GM19467 (cell line): ENCODE data around the gene HSD11B2.
"Not testable (repeated sequence)": the region's sequence is repeated elsewhere in the genome, so short reads cannot be mapped to it uniquely, and the experiment has no call there.

ENCODE experiments used
- ATAC-seq: cut with Tn5 transposase; IDR thresholded peaks from one replicate; pipeline ENCODE4 v1.9.1; 2021; ENCODE audit warnings: mild to moderate bottlenecking, moderate library complexity; ENCODE audit not compliant: unreplicated experiment

Gene HSD11B2

DNA sequence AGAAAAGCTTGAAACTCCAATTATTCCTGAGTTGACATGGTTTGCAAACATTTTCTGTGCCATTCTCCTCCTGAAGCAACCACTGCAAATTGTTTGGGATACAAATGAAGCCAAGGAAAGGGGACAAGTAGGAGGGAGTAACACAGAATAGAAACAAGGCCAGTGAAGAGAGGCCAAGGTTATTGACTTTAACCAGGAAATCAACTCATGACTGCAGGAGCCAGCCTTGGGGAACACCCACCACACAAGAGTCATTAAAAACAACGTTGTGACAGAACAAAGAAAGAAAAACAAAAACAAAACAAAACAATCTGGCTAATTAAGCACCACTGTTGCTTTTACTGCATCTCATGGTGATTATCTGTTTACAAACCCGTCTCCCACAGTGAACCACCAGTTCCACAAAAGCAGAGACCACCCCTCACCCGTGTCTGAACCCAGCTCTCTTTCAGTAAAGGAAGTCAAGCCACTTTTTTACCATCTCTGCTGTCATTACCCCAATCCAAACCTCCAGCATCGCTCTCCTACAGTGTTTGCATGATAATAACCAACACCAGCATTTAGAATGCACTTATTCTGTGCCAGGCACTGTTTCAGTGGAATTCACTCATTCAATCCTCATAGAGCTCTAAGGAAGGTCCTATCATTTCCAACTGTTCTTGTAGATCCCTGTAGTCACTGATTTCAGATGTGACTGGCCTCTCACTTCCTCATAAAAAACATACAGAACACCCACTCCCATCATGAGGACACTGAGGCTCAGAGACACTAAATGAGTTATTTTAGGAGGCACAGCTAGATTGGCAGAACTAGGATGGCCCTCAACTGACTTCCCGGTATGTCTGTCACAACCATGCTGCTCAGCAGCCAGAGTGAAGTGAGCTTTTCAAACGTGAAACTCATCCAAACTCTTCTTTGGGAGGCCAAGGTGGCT is 16.7 kb upstream of the HSD11B2 start:
- ATAC-seq: no peak

- not testable (repeated sequence) for ATAC-seq
These were observed 15.5 kb upstream of the HSD11B2 start for GRCh38 chr16:67415421-67415820.

DNA sequence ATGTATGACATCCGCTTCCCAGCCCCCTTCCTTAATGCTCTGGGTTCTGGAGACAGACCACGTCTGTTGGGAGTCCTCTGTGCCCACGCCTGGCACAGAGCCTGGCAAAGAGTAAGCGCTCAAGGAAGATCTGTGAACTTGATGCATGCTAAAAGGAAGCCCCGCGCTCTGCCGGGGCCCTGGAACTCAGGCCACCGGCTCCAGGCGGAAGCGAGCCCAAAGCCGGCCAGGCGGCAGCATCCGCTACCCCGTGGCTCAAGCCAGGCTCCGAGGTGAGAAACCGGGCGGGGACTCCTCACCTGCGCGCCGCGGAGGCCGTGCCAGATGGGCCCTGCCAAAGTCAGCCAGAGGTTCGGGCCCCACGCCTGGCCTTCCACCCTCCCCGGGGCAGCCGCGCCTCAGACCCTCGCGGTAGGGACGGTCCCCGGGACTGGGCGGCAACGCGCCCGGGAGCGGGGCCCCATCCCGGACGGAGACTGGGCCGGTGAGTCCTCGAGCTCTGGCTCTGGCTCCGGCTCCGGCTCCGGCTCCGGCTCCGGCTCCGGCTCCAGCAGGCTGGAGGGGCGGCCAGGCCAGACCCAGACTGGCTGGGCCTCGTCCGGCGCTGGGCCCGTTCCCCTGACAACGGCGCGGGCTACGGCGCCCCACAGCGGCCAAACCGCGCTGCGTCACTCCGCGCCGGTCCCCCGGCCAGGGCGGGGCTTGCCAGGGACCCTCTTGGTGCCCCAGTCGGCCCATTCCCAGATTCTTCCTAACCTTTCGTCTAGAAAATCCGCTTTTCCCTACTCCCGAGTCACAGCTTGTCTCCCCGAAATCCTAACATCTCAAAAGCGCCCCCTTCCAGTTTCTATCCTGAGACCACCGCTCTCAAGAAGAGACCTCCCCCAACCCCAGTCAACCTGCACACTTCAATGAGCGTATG is 14.8 kb upstream of the HSD11B2 start, which contains the start of gene ZDHHC1:
Gene ZDHHC1 (minus strand): TSS at position 606 of the 922 bp plus-strand sequence. CDS start 8,702 bp downstream, outside the sequence.
- ATAC-seq: no peak

- ATAC-seq: no peak
These were observed 13.4 kb upstream of the HSD11B2 start for GRCh38 chr16:67417333-67418061.

GRCh38 chr16:67419502-67419901 is 11.4 kb upstream of the HSD11B2 start:
- no peak for ATAC-seq

GRCh38 chr16:67419931-67420330 is 11.0 kb upstream of the HSD11B2 start:
- ATAC-seq: no peak

DNA sequence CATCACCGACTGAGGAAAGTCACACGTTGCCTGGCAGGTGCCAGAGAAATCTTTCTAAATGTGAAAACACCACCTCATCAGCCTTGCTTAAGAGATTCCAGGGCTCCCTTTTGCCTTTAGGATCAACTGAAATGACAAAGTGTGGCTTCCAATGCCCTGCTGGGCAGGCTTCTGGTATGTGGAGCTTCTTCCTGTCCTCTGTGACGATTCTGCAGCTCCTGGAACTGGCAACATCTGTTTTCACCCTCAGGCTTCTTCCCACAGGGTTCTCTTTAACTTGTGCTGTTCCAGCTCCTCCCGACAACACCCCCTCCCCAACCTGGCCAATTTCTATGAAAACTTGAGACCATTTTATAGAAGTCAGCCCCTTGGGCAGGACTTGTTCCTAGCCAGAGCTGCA is 9.9 kb upstream of the HSD11B2 start:
- no peak for ATAC-seq

DNA sequence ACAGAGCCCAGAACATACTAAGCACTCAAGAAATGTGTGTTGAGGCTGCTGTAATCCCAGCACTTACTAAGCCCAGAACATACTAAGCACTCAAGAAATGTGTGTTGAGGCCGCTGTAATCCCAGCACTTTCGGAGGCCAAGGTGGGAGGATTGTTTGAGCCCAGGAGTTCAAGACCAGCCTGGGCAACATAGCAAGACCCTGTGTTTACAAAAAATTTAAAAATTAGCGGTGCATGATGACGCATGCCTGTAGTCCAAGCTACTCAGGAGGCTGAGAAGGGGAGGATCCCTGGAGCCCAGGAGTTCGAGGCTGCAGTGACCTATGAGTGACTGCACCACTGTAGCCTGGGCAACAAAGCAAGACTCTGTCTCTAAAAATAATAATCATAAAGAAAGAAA is 7.9 kb upstream of the HSD11B2 start:
- ATAC-seq: no peak

DNA sequence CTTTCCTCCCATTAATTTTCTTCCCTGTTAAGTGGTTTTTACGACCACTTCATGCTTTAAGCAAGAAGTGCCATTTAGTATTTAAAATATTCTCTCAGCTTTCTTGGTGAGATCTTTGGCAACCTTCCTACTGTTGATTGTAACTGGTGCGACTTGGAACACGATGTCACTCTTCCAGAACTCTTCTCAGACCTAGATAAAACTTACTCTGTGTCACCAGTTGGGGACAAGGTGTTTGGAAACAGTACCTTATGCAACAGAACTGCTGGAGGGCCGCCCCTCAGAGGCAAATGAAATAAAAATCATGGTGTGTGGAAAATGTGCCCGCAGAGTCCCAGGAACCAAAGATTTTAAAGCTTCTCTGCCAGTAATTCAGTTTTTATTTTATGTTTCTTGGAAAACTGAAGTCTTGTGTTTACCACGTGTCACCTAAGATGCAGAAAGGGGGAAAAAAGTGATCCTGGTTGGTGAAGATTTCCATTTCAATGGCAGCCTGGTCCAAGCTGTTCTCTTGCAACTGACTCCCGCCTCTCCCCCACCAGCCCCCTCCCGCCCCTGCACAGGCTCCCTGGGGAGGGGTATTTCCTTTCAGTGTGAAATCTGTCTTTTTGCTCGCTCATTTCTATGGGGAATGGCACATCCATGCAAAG is 7.2 kb upstream of the HSD11B2 start:
- ATAC-seq: no peak

- ATAC-seq: no peak
These were observed 6.7 kb upstream of the HSD11B2 start for GRCh38 chr16:67424261-67424615.

DNA sequence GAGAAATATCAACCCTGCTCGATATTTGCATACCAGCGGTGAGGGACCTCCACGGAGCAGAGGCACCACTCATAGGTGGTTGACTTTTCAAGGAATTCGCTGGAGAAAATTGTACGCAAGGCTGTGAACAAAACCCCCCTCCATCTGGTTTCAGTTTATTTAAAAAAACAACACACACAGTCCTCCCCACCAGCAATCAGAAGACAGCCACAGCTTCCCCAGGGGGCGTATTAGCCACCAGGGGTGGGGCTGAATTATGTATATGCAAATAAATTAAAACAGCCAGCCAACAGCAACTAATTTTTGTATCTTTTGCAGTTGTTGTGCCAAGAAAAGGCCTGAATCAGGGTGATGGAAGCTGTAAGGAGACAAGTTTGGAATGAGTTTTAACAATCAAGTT is 5.9 kb upstream of the HSD11B2 start:
- no peak for ATAC-seq

DNA sequence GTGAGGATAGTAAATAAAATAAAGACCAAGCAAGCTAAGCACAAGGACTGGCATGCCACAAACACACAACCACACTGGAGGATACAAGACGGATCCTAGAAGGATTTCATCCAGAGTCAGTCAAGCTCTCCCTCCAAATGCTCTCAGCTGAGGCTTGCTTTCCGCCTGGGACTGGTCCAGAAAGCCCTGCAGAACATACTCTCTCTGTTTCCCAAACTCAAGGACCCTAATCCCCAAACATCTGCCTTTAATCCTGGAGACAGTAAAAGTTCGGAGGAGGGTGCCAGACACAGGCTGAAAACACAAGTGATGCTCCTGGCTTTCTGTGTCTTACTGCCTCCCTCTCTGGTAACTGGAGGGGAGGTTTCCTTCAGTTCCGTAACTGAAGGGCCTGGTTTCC is 5.3 kb upstream of the HSD11B2 start:
- no peak for ATAC-seq

- ATAC-seq: no peak
These were observed 4.9 kb upstream of the HSD11B2 start for GRCh38 chr16:67426022-67426421.

GRCh38 chr16:67426950-67427349 is 4.0 kb upstream of the HSD11B2 start:
- ATAC-seq: no peak

DNA sequence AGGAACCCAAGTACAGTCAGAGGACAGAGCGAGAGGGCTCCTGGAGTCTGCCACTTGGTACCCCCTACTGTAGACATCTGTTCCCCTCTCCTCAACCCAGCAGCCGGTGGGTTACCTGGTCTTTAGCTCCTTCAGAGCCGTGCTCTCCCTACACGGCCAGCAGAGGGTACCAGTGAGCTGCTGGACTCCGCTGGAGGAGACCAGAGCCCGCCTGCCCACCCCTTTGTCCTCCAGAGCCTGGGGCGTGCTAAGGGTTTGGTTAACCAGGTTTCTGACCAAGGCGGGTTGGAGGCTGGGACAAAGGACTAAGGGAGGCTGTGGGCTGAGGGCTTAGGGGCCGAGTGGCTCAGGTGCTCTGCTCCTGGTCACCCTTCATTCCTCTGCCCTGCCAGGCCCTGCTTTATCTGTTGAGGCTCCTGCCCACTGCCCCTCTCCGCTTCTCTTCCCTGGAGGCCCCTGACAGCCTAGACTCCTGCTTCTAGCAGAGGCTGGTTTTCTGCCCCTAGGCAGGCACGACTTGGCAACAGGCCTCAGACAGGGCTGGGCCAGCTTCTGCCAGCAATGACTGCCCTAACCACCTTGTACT is 2.7 kb upstream of the HSD11B2 start:
- ATAC-seq: no peak

DNA sequence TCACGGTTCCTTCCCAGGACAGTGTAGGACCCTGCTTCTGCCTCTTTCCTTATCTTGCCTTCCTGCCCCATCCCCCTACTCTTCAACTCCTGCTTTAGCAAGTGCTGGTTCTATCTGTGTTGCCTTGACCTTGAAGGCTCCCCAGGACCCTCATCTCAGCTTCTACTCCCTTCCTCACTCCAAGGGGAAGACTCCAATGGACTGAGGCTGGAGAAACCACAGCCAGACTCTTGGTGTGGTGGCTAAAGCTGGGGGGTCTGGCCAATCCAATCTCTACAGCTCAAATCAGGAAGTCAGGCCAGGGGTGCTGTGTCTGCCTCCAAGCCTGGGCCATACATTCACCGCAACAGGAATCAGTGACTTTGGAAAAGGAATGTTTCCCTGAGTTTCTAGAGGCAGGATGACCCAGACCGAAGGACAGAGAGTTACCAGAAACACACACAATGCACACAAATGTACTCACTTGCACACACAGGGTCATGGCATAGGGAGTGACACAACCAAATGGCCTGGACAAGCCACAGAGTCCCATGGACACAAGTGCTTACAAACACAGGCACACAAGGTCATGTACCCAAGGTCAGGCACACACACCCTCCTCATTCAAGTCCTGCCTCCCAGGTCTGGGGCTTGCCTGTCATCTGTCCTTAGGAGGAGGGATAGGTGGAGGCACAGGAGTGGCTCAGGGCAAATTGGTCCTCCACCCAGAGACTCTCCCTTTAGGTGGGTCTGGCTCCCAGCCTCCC is 1.7 kb upstream of the HSD11B2 start:
- no peak for ATAC-seq

DNA sequence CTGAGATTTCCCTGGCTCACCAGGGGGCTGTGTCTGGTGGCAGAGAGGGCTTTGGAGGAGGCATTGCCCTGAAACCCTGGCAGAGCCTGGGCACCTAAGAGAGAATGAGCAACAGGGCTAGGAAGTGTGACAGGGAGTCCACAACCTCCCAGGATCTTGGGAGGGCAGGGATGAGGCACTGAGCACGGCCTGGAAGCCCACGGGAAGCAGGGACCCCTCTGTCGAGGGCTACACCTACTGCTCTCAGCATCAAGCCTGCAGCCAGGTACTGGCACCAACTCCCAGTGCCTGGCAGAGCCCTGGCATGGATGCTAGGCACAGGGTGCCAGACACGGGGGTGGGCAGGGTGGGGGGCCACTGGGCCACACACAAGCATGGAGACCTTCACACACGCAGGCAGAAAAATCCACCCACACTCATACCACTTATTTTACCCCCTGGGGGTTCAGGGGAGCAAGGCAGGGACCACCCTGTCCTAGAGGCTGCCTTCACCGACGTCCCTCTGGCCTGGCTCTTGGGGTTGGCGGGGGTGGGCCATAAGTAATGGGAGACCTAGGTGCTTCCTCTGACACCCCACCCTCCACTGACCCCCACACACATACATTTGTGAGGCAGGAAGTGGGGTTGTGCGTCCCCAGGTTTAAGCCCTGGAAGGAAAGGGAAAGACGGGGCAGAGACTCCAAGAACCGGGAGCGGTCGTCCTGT is 970 bp upstream of the HSD11B2 start:
- no peak for ATAC-seq

DNA sequence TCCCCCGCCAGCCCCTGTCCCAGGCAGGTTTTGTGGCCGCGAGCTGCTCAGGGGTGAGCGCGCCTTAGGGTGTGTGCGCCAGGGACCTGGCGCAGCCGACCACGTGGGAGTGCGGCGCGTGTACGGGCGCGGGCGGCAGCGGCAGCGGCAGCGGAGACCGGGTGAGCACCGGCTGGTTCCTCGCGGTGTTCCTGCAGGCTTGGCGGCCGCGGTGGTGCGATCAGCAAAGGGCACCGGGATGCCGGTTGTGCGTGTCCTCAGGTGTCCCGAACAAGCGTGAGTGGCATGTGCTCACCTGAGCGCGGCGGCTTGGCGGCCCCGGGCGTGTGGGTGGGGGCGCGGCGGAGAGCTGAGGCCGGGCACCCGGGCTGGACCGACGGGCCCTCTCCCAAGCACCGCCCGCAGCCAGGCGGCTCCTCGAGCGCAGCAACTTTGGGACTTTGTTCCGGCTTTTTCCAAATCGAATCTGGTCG is 381 bp upstream of the HSD11B2 start:
- no peak for ATAC-seq
